ENCODE results near the gene EIPR1.
"Not testable (repeated sequence)": the region's sequence is repeated elsewhere in the genome, so short reads cannot be mapped to it uniquely, and the experiment has no call there.

EIPR1 gene

GRCh38 chr2:3204031-3204821 lies 173.4 kb downstream of the EIPR1 start:
- no peak for DNase-seq

- DNase-seq = no peak
Observed at GRCh38 chr2:3203497-3204019, 174.1 kb downstream of the EIPR1 start.

- no peak for DNase-seq
Observed at GRCh38 chr2:3202926-3203325, 174.7 kb downstream of the EIPR1 start.

GRCh38 chr2:3201281-3201680 lies 176.3 kb downstream of the EIPR1 start:
- DNase-seq = no peak

- no peak for DNase-seq
Observed at GRCh38 chr2:3200420-3200939, 177.1 kb downstream of the EIPR1 start.

- no peak for DNase-seq
Observed at GRCh38 chr2:3199627-3200345, 177.8 kb downstream of the EIPR1 start.

GRCh38 chr2:3198671-3199192 lies 178.9 kb downstream of the EIPR1 start:
- DNase-seq = not testable (repeated sequence)

- DNase-seq = no peak
Observed at GRCh38 chr2:3198119-3198518, 179.5 kb downstream of the EIPR1 start.

GRCh38 chr2:3197308-3197707 lies 180.3 kb downstream of the EIPR1 start:
- no peak for DNase-seq

- DNase-seq = no peak
Observed at GRCh38 chr2:3196716-3197115, 180.9 kb downstream of the EIPR1 start.

- no peak for DNase-seq
Observed at GRCh38 chr2:3195641-3196476, 181.8 kb downstream of the EIPR1 start.

- no peak for DNase-seq
Observed at GRCh38 chr2:3194828-3195227, 182.8 kb downstream of the EIPR1 start.

- no peak for DNase-seq
Observed at GRCh38 chr2:3193443-3194330, 183.9 kb downstream of the EIPR1 start.

GRCh38 chr2:3192920-3193319 lies 184.7 kb downstream of the EIPR1 start:
- DNase-seq = no peak

- DNase-seq = no peak
Observed at GRCh38 chr2:3192281-3192818, 185.3 kb downstream of the EIPR1 start.

GRCh38 chr2:3189961-3190360 lies 187.7 kb downstream of the EIPR1 start:
- no peak for DNase-seq

GRCh38 chr2:3189076-3189591 lies 188.5 kb downstream of the EIPR1 start:
- DNase-seq = no peak

GRCh38 chr2:3188405-3188946 lies 189.1 kb downstream of the EIPR1 start:
- DNase-seq = no peak

GRCh38 chr2:3187467-3187866 lies 190.2 kb downstream of the EIPR1 start:
- no peak for DNase-seq

GRCh38 chr2:3186766-3187165 lies 190.9 kb downstream of the EIPR1 start:
- DNase-seq = no peak

- no peak for DNase-seq
Observed at GRCh38 chr2:3185910-3186309, 191.7 kb downstream of the EIPR1 start.

Measured in activated CD4-positive, CD25-positive, alpha-beta regulatory T cell (primary cell).